ENCODE results near the gene CHRNA1. TPM values are rescaled to one million over a fixed set of nuclear protein-coding genes. Genes with fewer than 3 reads are reported as not detected.

Gene CHRNA1
- total and polyA plus RNA-seq, 2 of the 13 experiments (the other 11 are each of a cell fraction or from before 2014, with no cell fraction given): not detected

GRCh38 chr2:174771631-174772471 lies 7.6 kb upstream of the CHRNA1 start (continued):
- TF ChIP-seq, protein P1, sequence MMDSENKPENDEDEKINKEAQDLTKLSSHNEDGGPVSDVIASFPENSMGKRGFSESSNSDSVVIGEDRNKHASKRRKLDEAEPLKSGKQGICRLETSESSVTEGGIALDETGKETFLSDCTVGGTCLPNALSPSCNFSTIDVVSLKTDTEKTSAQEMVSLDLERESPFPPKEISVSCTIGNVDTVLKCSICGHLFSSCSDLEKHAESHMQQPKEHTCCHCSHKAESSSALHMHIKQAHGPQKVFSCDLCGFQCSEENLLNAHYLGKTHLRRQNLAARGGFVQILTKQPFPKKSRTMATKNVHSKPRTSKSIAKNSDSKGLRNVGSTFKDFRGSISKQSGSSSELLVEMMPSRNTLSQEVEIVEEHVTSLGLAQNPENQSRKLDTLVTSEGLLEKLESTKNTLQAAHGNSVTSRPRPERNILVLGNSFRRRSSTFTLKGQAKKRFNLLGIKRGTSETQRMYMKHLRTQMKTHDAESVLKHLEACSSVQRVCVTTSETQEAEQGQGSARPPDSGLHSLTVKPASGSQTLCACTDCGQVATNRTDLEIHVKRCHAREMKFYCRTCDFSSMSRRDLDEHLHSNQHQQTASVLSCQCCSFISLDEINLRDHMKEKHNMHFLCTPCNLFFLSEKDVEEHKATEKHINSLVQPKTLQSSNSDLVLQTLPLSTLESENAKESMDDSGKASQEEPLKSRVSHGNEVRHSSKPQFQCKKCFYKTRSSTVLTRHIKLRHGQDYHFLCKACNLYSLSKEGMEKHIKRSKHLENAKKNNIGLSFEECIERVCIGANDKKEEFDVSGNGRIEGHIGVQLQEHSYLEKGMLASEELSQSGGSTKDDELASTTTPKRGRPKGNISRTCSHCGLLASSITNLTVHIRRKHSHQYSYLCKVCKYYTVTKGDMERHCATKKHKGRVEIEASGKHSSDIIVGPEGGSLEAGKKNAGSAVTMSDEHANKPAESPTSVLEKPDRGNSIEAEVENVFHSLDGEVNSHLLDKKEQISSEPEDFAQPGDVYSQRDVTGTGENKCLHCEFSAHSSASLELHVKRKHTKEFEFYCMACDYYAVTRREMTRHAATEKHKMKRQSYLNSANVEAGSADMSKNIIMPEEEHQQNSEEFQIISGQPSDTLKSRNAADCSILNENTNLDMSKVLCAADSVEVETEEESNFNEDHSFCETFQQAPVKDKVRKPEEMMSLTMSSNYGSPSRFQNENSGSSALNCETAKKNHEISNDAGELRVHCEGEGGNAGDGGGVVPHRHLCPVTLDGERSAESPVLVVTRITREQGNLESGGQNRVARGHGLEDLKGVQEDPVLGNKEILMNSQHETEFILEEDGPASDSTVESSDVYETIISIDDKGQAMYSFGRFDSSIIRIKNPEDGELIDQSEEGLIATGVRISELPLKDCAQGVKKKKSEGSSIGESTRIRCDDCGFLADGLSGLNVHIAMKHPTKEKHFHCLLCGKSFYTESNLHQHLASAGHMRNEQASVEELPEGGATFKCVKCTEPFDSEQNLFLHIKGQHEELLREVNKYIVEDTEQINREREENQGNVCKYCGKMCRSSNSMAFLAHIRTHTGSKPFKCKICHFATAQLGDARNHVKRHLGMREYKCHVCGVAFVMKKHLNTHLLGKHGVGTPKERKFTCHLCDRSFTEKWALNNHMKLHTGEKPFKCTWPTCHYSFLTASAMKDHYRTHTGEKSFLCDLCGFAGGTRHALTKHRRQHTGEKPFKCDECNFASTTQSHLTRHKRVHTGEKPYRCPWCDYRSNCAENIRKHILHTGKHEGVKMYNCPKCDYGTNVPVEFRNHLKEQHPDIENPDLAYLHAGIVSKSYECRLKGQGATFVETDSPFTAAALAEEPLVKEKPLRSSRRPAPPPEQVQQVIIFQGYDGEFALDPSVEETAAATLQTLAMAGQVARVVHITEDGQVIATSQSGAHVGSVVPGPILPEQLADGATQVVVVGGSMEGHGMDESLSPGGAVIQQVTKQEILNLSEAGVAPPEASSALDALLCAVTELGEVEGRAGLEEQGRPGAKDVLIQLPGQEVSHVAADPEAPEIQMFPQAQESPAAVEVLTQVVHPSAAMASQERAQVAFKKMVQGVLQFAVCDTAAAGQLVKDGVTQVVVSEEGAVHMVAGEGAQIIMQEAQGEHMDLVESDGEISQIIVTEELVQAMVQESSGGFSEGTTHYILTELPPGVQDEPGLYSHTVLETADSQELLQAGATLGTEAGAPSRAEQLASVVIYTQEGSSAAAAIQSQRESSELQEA (CRISPR knock-in tag; IDR thresholded peaks at IDR 0.05; ENCODE audit: not compliant biosample characterization): peak; percentile 46
- TF ChIP-seq ZBTB26 (CRISPR knock-in tag; IDR thresholded peaks at IDR 0.05; ENCODE audit: borderline replicate concordance) (0 out of 2 replicates have a peak, but pooled peaks have one; percentile 8), ZNF121 (CRISPR knock-in tag; IDR thresholded peaks at IDR 0.05) (no peak), HMG20A (CRISPR knock-in tag; IDR thresholded peaks at IDR 0.05; ENCODE audit: borderline replicate concordance) (no peak), HNF1A (IDR thresholded peaks at IDR 0.05; ENCODE audit: low read depth) (no peak), HNF1A (CRISPR knock-in tag; IDR thresholded peaks at IDR 0.05; ENCODE audit: borderline replicate concordance) (no peak), ZNF598 (CRISPR knock-in tag; IDR thresholded peaks at IDR 0.05; ENCODE audit: borderline replicate concordance) (0 out of 2 replicates have a peak, but pooled peaks have one; percentile 17), RAD21 (CRISPR knock-in tag; IDR thresholded peaks at IDR 0.05) (peak; percentile 85), REXO4 (CRISPR knock-in tag; IDR thresholded peaks at IDR 0.05; ENCODE audit: borderline replicate concordance) (no peak), ELF3 (CRISPR knock-in tag; IDR thresholded peaks at IDR 0.05) (0 out of 2 replicates have a peak, but pooled peaks have one; percentile 28)
- TF ChIP-seq, protein P2, sequence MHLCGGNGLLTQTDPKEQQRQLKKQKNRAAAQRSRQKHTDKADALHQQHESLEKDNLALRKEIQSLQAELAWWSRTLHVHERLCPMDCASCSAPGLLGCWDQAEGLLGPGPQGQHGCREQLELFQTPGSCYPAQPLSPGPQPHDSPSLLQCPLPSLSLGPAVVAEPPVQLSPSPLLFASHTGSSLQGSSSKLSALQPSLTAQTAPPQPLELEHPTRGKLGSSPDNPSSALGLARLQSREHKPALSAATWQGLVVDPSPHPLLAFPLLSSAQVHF (CRISPR knock-in tag; IDR thresholded peaks at IDR 0.05): no peak
